A673 (cell line): ENCODE measurements around the gene CCSER1.

Source experiments
- CTCF ChIP-seq: fragments of 300-800, 200-600 bp; sonication (generic); conservative IDR thresholded peaks from 2 replicates; pipeline ENCODE4 v1.5.1; 2017; ENCODE audit warnings: low read depth, mild to moderate bottlenecking, antibody characterized with exemption, low read length, moderate library complexity, mixed read lengths
- EZH2 ChIP-seq: fragments of 200-600 bp; sonication (generic); IDR thresholded peaks from 2 replicates; pipeline ENCODE4 v1.6.1; 2017; ENCODE audit warnings: borderline replicate concordance, low read depth, mild to moderate bottlenecking, mixed read lengths, antibody characterized with exemption, low read length; ENCODE audit not compliant: poor library complexity, severe bottlenecking

- TF ChIP-seq CTCF (no peak), EZH2 (no peak)
Measured at GRCh38 chr4:91283726-91284230, 1156.6 kb downstream of the CCSER1 start.
